Mucosa of rectum (tissue), 2 donors: ENCODE data around the gene CORO6.

ENCODE experiments used
- H3K27ac ChIP-seq, 2 donors: one replicate each; pipeline ENCODE4 v1.7.0; 2013; ENCODE audit warnings: inconsistent platforms in 2 of 2, low read depth in 2 of 2, low read length in 2 of 2
- H3K27me3 ChIP-seq, 2 donors: one replicate each; pipeline ENCODE4 v1.7.0; 2013; ENCODE audit warnings: low read length in 2 of 2; ENCODE audit not compliant: control insufficient read depth in 2 of 2, insufficient read depth in 2 of 2
- H3K36me3 ChIP-seq, 2 donors: one replicate each; pipeline ENCODE4 v1.7.0; 2013; ENCODE audit warnings: low read length in 2 of 2; ENCODE audit not compliant: control insufficient read depth in 2 of 2, insufficient read depth in 2 of 2
- H3K4me1 ChIP-seq, 2 donors: one replicate each; pipeline ENCODE4 v1.7.0; 2013; ENCODE audit warnings: low read length in 2 of 2, mild to moderate bottlenecking in 1 of 2; ENCODE audit not compliant: control insufficient read depth in 2 of 2, insufficient read depth in 2 of 2
- H3K4me3 ChIP-seq, 2 donors: one replicate each; pipeline ENCODE4 v1.7.0; 2013; ENCODE audit warnings: low read length in 2 of 2
- H3K9ac ChIP-seq, 2 donors: one replicate each; pipeline ENCODE4 v1.7.0; 2013; ENCODE audit warnings: low read length in 2 of 2, low read depth in 1 of 2, mild to moderate bottlenecking in 1 of 2
- H3K9me3 ChIP-seq, 2 donors: one replicate each; pipeline ENCODE4 v1.7.0; 2013; ENCODE audit warnings: low read length in 2 of 2; ENCODE audit not compliant: control insufficient read depth in 2 of 2
- donor health status: healthy.
- donor health status: Normal muscosa, but diverticular disease.

The CORO6 gene

GRCh38 chr17:29603109-29603674 lies 19.5 kb downstream of the CORO6 start:
- Histone ChIP-seq H3K9me3 (no peaks in the 10 kb centered on the region), H3K9ac (no peak overlapping the region), H3K4me3 (no peak overlapping the region), H3K4me1 (no peaks in the 10 kb centered on the region), H3K27me3 (no peaks in the 10 kb centered on the region), H3K36me3 (no peaks in the 10 kb centered on the region), H3K27ac (no peak overlapping the region)

DNA sequence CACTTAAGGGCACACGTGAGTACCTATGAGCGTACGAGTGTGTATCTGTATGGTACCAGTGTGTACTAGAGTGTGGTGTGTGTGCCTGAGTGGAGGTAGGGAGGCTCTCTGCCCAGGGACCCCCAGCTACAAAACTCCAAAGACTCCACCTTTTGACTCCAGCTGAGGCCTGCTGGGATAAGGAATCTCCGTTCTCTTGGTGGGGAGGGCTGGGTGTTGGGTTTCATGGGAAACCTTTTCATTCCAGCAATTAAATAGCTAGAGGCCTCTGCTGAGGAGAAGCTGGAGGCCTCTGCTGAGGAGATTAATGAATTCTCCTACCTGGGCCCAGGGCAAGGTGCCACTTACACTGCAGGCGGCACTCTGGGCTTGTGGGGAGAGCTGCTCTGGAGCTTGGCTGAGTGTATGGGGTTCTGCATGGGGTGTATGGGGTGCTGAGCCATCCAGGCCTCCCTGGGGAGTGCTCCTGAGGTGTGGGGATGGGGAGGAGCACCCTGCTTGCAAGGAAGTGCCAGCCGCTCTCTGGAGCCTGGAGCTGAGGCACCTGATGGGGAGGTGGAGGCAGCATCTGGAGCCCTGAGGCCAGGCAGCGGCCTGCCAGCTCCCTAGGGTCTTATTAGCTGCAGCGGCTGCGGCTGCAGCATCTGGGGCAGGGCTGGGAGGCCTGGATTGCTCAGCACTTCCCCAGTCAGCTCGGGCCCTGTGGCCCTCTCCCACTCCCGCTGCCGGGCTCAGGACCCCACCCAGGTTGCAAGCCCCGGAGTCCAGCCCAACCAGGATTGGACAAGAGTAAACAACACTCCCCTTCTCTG lies 25.1 kb downstream of the CORO6 start:
- no peaks in the 10 kb centered on the region for H3K27me3 ChIP-seq
- H3K9ac ChIP-seq = no peak overlapping the region
- H3K4me1 ChIP-seq = peaks cover 3 to 9% of the 10 kb centered on the region in 2 donors
- no peak overlapping the region for H3K4me3 ChIP-seq
- H3K36me3 ChIP-seq = no peaks in the 10 kb centered on the region
- H3K27ac ChIP-seq = no peak overlapping the region
- no peaks in the 10 kb centered on the region for H3K9me3 ChIP-seq

DNA sequence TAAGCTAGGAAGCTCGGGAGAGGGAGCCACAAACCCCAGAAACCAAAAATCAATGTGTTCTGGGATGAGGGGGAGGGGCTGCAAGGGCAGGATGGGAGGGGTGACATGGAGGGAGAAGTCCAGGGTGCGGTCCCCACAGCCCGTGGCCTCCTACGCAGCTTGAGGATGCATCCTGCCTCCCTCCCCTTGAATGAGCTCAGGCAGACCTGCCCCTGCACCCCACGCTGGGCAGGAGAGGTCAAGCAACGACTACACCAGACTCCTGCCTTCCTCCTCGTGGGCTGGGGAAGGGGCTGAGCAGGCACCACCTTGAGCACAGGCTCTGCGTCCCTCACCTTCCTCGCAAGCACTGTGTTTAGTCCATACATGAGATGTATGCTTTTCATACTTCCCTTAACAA lies 25.9 kb downstream of the CORO6 start:
- H3K9me3 ChIP-seq = no peaks in the 10 kb centered on the region
- no peak overlapping the region for H3K27ac ChIP-seq
- H3K36me3 ChIP-seq = no peaks in the 10 kb centered on the region
- no peak overlapping the region for H3K4me3 ChIP-seq
- no peaks in the 10 kb centered on the region for H3K27me3 ChIP-seq
- peaks cover 11 to 17% of the 10 kb centered on the region in 2 donors for H3K4me1 ChIP-seq
- H3K9ac ChIP-seq = no peak overlapping the region

GRCh38 chr17:29595943-29596774 lies 26.6 kb downstream of the CORO6 start:
- Histone ChIP-seq H3K9ac (no peak overlapping the region), H3K36me3 (no peaks in the 10 kb centered on the region), H3K9me3 (no peaks in the 10 kb centered on the region), H3K4me1 (peaks cover 18 to 22% of the 10 kb centered on the region in 2 donors), H3K4me3 (no peak overlapping the region), H3K27me3 (no peaks in the 10 kb centered on the region), H3K27ac (no peak overlapping the region)

DNA sequence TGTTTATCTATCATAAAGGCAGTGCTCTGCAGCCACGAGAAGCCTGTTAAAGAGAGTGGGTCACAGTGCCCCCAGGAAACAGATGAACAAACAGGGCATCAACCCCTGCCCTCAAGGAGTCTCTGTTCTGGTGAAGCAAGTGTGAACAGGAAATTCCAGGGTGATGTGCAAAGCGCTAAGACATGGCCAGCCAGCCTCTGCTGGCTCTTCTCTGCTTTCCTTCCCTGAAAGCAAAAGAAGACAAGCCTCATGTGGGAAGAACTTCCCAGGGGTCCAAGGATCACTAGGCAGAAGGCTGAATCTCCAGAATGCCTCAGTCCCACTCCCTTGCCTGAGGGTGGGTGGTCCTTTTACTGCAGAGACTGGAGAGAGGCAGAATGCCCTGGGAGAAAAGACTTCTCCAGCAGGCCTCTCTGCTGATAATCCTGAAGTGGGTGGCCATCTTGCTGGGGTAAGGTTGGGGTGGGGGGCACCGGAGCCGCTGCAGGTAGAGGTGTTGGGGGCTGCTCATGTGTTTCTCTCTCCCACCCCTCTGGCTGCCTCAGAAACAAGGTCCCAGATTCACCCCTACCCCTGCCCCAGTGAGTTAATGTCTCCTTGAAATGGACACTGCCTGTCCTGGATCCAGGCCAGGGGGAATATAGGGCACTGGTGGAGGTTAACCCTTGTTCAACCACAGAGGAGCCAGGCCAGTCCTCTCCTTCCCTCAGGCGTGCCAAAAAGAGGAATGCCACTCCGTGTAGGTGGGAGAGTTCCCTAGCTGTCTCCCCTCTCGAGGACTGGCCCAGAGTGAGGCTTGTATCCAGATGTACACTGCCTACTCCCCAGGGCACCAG lies 27.4 kb downstream of the CORO6 start:
- Histone ChIP-seq H3K9ac (no peak overlapping the region), H3K4me1 (peaks cover 24 to 29% of the 10 kb centered on the region in 2 donors), H3K27ac (no peak overlapping the region)

GRCh38 chr17:29594519-29595090 lies 28.1 kb downstream of the CORO6 start:
- Histone ChIP-seq H3K4me3 (no peak overlapping the region), H3K27me3 (no peaks in the 10 kb centered on the region), H3K9ac (no peak overlapping the region), H3K27ac (no peak overlapping the region), H3K9me3 (no peaks in the 10 kb centered on the region), H3K36me3 (no peaks in the 10 kb centered on the region), H3K4me1 (peaks cover 31 to 35% of the 10 kb centered on the region in 2 donors)

More for the DNA sequence above, 27.4 kb downstream of the CORO6 start:
- Histone ChIP-seq H3K4me3 (no peak overlapping the region), H3K36me3 (no peaks in the 10 kb centered on the region), H3K9me3 (no peaks in the 10 kb centered on the region), H3K27me3 (no peaks in the 10 kb centered on the region)

DNA sequence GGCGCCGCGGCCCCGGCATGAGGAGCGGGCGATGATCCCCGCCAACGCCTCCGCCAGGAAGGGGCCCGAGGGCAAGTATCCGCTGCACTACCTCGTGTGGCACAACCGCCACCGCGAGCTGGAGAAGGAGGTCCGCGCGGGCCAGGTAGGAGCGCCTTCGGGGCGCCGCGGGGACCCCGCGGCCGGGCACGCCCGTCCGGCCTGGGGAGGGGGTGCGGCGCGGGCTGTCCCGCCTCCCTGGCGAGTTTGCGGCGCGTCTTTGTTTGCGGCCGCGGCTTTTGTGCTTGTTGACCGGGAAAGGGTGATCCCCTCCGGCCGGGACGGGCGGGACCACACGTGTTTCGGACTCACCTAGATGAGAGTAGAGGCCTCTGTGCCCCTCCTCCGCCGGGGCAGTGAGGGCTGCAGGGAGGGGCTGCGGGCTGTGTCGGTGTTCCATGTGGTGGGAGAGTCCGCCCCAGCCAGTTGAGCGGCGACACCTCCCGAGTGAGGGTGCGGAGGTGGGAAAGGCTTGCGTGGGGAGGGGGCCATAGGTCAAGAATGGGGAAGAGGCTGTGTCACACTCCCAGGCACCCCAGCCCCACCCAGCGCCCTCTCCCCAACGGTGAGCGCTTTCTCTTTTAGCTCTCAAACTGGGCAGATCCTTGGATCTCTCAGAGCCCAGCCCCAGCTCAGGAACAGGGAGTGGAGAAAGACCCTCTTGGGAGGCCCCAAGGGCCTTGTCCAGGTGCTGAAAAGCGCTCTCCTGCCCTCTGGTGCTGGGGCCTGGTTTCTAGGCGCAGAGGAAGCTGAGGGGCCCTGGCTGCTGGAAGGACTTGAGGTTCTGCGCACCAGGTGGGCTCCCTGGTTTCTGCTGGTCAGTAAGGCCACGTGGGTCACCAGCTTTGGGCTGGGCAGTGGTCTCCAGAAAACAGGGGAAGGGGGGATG lies 28.9 kb downstream of the CORO6 start:
- Histone ChIP-seq H3K27me3 (no peaks in the 10 kb centered on the region), H3K36me3 (no peaks in the 10 kb centered on the region), H3K9ac (peak overlapping the region in 1 of 2 donors; percentile 65), H3K4me3 (peak overlapping the region; percentile 44 to 54), H3K9me3 (no peaks in the 10 kb centered on the region), H3K4me1 (peaks cover 31 to 35% of the 10 kb centered on the region in 2 donors), H3K27ac (no peak overlapping the region)

GRCh38 chr17:29592850-29593551 lies 29.7 kb downstream of the CORO6 start, which contains the start of gene ANKRD13B:
TSS of gene ANKRD13B (plus strand) at chr17:29593132. CDS start at chr17:29593622, 490 bp downstream.
- peak within 1 kb of the TSS; percentile 65 for H3K9ac ChIP-seq
- no peaks in the 10 kb centered on the region for H3K27me3 ChIP-seq
- H3K4me3 ChIP-seq = peak within 1 kb of the TSS; percentile 47 to 70
- peak within 1 kb of the TSS; percentile 81 to 91 for H3K27ac ChIP-seq
- H3K4me1 ChIP-seq = peaks cover 37 to 43% of the 10 kb centered on the region in 2 donors
- H3K36me3 ChIP-seq = no peaks in the 10 kb centered on the region
- H3K9me3 ChIP-seq = no peaks in the 10 kb centered on the region
